ENCODE measurements around the gene SGK1.
A peak's percentile ranks its signal among the peaks of the same experiment; 100 is the strongest.

Gene SGK1

DNA sequence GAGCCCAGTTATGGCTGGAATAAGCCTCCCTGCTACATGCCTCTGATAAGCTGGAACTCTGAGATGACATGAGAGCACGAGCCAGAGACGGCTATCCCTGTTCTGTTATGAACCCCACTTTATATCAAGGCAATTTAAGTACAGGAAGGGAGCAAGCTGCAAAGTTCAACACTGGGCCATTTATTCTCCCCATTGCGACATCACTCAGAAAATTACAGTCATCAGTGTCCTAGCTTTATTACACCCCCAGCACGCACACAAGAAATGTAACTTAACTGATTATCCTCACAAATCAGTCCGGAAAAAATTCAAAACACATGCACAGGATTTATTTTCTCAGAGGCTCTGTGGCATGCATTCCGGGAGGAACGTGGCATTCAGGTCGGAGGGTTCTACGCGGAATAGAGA is 140.2 kb downstream of the SGK1 start:
- H3K27me3 ChIP-seq, result no peaks in the 10 kb centered on the region
- intact Hi-C loops (cut with DNase I; ENCODE audit: low total_unique reads), result loop anchor here (10.0 kb wide), 1 partner anchor 197 kb away; no protein-coding TSS in a partner anchor
- H3K4me3 ChIP-seq, result peak overlapping the region; percentile 36 to 80

GRCh38 chr6:134177236-134177635 is 140.7 kb downstream of the SGK1 start:
- TF ChIP-seq, protein P1, sequence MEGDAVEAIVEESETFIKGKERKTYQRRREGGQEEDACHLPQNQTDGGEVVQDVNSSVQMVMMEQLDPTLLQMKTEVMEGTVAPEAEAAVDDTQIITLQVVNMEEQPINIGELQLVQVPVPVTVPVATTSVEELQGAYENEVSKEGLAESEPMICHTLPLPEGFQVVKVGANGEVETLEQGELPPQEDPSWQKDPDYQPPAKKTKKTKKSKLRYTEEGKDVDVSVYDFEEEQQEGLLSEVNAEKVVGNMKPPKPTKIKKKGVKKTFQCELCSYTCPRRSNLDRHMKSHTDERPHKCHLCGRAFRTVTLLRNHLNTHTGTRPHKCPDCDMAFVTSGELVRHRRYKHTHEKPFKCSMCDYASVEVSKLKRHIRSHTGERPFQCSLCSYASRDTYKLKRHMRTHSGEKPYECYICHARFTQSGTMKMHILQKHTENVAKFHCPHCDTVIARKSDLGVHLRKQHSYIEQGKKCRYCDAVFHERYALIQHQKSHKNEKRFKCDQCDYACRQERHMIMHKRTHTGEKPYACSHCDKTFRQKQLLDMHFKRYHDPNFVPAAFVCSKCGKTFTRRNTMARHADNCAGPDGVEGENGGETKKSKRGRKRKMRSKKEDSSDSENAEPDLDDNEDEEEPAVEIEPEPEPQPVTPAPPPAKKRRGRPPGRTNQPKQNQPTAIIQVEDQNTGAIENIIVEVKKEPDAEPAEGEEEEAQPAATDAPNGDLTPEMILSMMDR (IDR thresholded peaks at IDR 0.05), result no peak
- DNase-seq, result no peak
- Histone ChIP-seq H3K27ac (peak overlapping the region; percentile 96 to 99), H3K4me1 (peaks cover 0 to 27% (median 20%) of the 10 kb centered on the region in 4 donors), H3K9me3 (no peaks in the 10 kb centered on the region), H3K4me3 (peak overlapping the region in 1 of 2 donors; percentile 80), H3K27me3 (no peaks in the 10 kb centered on the region), H3K36me3 (peaks cover 4 to 10% (median 10%) of the 10 kb centered on the region in 3 donors)
- intact Hi-C loops (cut with DNase I; ENCODE audit: low total_unique reads), result loop anchor here (10.0 kb wide), 1 partner anchor 198 kb away; no protein-coding TSS in a partner anchor

More for the DNA sequence above, 140.2 kb downstream of the SGK1 start:
- H3K4me1 ChIP-seq, result peaks cover 0 to 27% (median 18%) of the 10 kb centered on the region in 4 donors
- peaks cover 0 to 5% (median 5%) of the 10 kb centered on the region in 3 donors for H3K36me3 ChIP-seq
- TF ChIP-seq, protein P1 (IDR thresholded peaks at IDR 0.05), result no peak
- peak overlapping the region; percentile 96 to 99 for H3K27ac ChIP-seq
- H3K9me3 ChIP-seq, result no peaks in the 10 kb centered on the region
- DNase-seq, result no peak

DNA sequence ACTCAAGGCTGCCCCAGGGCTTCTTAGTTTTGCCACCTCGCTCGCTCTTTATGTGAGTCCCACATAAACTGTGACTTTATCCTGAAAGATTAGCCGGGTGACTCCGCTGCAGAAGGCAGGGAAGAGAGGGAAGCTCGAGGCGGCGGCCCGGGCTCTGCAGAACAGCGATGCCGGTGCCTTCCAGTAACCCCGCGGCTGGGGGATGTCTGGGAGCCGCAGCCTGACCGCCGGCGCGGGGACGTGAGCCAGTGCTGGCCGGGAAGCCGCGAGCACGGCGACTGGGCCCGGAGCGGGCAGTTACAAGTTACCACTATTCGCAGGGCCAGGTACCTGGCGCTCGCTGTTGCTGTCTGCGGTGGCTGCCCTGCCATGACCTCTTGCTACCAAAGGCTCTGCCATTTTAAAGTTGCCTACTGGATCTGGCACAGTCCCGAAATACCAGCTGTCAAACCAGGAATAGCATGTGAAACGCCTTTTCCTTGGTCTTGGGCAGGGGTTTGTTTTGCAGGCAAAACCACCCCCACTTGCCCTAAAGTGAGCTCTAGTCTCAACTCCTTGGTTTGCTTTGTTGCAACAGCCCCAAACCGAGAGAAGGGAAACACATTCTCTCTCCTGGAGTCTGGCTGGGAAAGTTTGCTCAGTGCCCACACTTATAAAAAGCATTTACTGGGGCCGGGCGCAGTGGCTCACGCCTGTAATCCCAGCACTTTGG is 141.5 kb downstream of the SGK1 start:
- peak; percentile 59 to 83 for DNase-seq
- peaks cover 0 to 27% (median 20%) of the 10 kb centered on the region in 4 donors for H3K4me1 ChIP-seq
- intact Hi-C loops (cut with DNase I; ENCODE audit: low total_unique reads), result loop anchor here (10.0 kb wide), 1 partner anchor 198 kb away; no protein-coding TSS in a partner anchor

GRCh38 chr6:134175532-134176263 is 142.2 kb downstream of the SGK1 start:
- intact Hi-C loops (cut with DNase I; ENCODE audit: low total_unique reads), result loop anchor here (10.0 kb wide), 1 partner anchor 199 kb away; no protein-coding TSS in a partner anchor
- peak; percentile 79 to 90 for DNase-seq
- H3K9me3 ChIP-seq, result no peaks in the 10 kb centered on the region
- H3K4me3 ChIP-seq, result peak overlapping the region; percentile 80 to 90
- peaks cover 0 to 27% (median 20%) of the 10 kb centered on the region in 4 donors for H3K4me1 ChIP-seq
- H3K36me3 ChIP-seq, result peaks cover 19 to 25% (median 23%) of the 10 kb centered on the region in 3 donors
- TF ChIP-seq, protein P1 (IDR thresholded peaks at IDR 0.05), result no peak
- no peaks in the 10 kb centered on the region for H3K27me3 ChIP-seq
- H3K27ac ChIP-seq, result peak overlapping the region; percentile 96 to 99

More for the DNA sequence above, 141.5 kb downstream of the SGK1 start:
- TF ChIP-seq, protein P1 (IDR thresholded peaks at IDR 0.05), result no peak
- no peaks in the 10 kb centered on the region for H3K27me3 ChIP-seq
- H3K27ac ChIP-seq, result peak overlapping the region; percentile 96 to 99
- peaks cover 12 to 18% (median 16%) of the 10 kb centered on the region in 3 donors for H3K36me3 ChIP-seq
- peak overlapping the region; percentile 80 to 90 for H3K4me3 ChIP-seq
- no peaks in the 10 kb centered on the region for H3K9me3 ChIP-seq

- Histone ChIP-seq H3K9me3 (no peaks in the 10 kb centered on the region), H3K4me1 (peaks cover 0 to 31% (median 20%) of the 10 kb centered on the region in 4 donors), H3K4me3 (peak overlapping the region; percentile 80 to 90), H3K27ac (peak overlapping the region; percentile 96 to 99), H3K36me3 (peaks cover 26 to 33% (median 30%) of the 10 kb centered on the region in 3 donors), H3K27me3 (no peaks in the 10 kb centered on the region)
- TF ChIP-seq, protein P1 (IDR thresholded peaks at IDR 0.05), result no peak
- intact Hi-C loops (cut with DNase I; ENCODE audit: low total_unique reads), result loop anchor here (1.0 to 10.0 kb wide), 3 partner anchors 200 to 647 kb away; no protein-coding TSS in a partner anchor
- DNase-seq, result peak; percentile 89 to 95
These were observed 143.0 kb downstream of the SGK1 start for GRCh38 chr6:134174672-134175531.
